VCaP (cell line): ENCODE results near the gene C10orf53.

Source experiments
- H3K27ac ChIP-seq: fragments of 450-650 bp; 2 replicates; pipeline ENCODE4 v1.5.1; 2017
- TF ChIP-seq, protein P1 (sequence below): fragments of 450-650 bp; conservative IDR thresholded peaks from 2 replicates; pipeline ENCODE4 v1.5.1; 2017; ENCODE audit warnings: mild to moderate bottlenecking, moderate library complexity

The C10orf53 gene

DNA sequence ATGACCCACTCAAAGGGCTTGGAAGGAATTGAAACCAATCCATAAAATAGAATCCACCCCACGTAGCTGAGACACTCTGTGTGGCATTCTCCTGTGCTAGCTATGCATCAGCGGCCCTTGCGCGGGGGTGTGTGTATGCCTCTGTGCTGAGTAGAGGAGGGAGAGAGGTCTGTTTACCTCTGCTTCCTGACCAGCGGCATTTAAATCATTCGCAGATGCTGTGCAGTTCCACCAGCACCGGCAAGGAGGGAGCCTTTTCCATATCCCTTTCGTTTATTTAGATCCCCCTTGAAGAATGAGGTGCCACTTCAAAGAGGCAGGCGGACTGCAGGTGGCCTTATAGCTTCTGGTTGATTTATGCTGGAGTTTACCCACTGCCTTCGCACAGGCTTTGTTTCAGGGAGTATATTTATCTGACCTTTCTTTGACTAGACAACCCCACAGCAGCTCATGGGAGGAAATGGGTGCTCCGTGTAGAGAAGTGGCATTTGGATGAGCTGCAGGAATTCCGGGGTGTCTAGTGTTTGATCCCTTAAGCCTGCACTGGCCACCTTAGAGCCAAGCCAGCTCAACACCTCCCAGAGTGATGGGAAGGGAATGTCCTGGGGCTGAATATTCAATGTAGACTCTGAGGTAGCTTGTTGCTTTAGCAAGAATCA lies 11.4 kb downstream of the C10orf53 start:
- TF ChIP-seq, protein P1, sequence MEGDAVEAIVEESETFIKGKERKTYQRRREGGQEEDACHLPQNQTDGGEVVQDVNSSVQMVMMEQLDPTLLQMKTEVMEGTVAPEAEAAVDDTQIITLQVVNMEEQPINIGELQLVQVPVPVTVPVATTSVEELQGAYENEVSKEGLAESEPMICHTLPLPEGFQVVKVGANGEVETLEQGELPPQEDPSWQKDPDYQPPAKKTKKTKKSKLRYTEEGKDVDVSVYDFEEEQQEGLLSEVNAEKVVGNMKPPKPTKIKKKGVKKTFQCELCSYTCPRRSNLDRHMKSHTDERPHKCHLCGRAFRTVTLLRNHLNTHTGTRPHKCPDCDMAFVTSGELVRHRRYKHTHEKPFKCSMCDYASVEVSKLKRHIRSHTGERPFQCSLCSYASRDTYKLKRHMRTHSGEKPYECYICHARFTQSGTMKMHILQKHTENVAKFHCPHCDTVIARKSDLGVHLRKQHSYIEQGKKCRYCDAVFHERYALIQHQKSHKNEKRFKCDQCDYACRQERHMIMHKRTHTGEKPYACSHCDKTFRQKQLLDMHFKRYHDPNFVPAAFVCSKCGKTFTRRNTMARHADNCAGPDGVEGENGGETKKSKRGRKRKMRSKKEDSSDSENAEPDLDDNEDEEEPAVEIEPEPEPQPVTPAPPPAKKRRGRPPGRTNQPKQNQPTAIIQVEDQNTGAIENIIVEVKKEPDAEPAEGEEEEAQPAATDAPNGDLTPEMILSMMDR: no peak
- H3K27ac ChIP-seq: no peak overlapping the region

DNA sequence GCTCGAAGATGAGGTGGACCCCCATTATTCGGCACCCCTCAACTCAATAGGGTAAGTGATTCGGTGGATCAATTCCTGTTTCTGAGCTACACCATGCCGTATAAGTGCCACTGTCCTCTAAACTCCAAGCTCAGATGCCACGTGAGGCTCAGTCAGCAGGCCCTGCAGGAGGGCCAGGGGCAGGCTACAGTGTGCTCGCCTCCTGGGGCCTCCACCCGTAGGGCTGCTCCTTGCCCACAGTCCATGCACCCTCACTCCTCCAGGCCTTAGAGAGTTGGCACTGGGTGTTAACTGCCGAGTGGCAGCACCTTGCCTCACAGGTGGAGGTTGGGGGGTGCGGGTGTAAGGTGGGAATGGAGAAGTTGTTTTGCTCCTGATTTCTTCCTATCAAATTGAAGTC lies 12.1 kb downstream of the C10orf53 start:
- TF ChIP-seq, protein P1: no peak
- no peak overlapping the region for H3K27ac ChIP-seq

DNA sequence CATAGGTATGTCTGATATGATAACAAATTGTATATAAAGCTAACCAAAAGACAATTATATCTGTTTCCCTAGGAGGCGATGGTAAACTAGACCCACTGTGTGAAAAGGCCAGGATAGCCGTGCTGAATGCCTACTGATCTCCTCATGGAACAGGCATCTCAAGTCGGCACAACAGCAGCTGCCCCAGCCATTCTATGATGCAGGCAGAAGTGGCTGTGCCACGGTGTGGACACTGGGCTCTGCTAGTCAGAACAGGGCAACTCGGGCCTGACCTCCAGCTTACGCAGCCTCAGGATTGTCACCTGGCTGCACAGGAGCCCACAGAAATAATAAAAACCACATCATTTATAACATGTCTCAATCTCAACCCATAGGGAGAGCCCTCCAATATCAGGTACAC lies 15.0 kb downstream of the C10orf53 start:
- TF ChIP-seq, protein P1: no peak
- no peak overlapping the region for H3K27ac ChIP-seq

DNA sequence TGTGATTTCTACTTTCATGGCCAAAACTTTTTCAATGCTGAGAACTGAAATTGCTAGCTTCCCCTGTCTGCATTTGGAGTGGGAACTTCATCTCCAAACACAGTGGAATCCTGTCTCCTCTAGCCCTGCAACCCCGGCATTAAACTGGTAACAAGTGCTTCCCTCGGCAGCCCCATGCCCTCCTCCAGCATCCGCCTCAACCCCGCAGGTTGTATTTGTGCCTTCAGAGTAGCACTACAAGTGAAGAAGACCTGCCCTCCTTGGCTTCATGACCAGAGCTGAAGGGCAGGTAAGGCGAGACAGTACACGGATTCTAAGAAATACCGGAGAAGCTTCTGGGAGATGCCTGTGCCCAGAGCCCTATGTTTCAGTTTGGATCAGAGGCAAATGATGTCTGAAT lies 16.9 kb downstream of the C10orf53 start:
- TF ChIP-seq, protein P1: no peak
- H3K27ac ChIP-seq: no peak overlapping the region

DNA sequence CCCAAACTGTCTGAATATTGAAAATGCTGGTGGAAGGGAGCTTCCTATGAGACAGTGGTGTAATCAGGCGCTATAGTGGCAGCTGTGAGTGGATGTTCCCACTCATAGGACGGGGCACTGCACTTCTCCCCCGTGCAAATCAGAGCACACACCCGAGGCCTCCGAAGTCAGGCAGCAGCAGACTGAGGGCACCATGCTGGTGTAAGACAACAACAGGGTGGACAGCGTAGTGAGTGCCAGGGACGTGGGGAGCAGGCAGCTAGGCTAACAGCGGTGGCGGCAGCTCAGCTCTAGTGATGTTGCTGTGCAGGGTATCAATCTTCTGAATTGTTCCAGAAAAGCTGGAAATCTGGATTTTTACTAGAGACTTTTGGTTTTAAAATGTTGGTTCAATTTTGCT lies 19.2 kb downstream of the C10orf53 start:
- TF ChIP-seq, protein P1: no peak
- H3K27ac ChIP-seq: no peak overlapping the region

DNA sequence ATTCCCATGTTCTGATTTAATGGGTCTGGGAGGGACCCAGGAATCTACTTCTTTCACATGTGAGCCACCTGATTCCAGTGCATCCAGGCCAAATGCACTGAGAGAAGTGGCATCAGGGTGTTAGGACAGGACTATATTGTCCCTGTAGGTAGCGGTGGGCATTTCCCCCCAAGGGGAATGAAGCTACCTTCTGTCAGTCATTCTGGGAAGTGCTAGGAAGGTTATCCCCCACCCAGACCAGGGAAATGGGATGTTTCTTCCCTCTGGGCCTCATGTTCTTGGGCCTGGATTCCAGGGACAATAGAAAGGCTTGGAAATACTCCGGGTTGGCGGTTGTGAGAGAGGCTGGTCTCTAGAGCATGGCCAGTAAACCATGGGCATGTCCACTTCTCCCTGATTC lies 20.8 kb downstream of the C10orf53 start:
- TF ChIP-seq, protein P1: no peak
- no peak overlapping the region for H3K27ac ChIP-seq

DNA sequence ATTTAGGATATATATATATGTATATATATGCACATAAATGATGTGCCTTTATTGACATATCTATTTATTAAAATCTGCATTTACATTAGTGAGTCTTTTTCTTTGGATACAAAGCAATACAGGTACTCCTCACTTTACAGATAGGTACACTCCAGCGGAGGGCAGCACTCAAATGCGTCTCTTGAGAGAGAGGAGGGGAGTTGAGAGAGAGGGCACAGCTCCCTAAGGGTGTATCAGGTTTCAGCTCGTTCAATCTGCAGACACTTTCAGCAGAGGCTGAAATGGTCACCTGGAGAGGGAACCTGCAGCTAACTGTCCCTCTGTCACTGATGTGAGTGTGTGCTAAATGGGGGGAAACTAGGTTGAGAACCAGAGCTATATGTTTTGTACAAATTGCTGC lies 21.5 kb downstream of the C10orf53 start:
- TF ChIP-seq, protein P1: peak; percentile 63

More for the DNA sequence above, 21.5 kb downstream of the C10orf53 start:
- no peak overlapping the region for H3K27ac ChIP-seq
